Colonic mucosa (tissue), 4 donors: ENCODE measurements around the gene MYO9A. TPM values are rescaled to one million over a fixed set of nuclear protein-coding genes. Genes with fewer than 3 reads are reported as not detected.
"Not testable (repeated sequence)": the region's sequence is repeated elsewhere in the genome, so short reads cannot be mapped to it uniquely, and the experiment has no call there.

Experiments used
- DNase-seq: peaks from one replicate; pipeline ENCODE4 v3.0.0-alpha.2; 2020
- H3K27ac ChIP-seq: fragments of 200-600 bp; one replicate; pipeline ENCODE4 v1.8.0; 2021
- H3K27me3 ChIP-seq: fragments of 200-600 bp; one replicate; pipeline ENCODE4 v1.8.0; 2021
- H3K36me3 ChIP-seq: fragments of 200-600 bp; one replicate; pipeline ENCODE4 v1.8.0; 2021
- H3K4me1 ChIP-seq: fragments of 200-600 bp; one replicate; pipeline ENCODE4 v1.8.0; 2021; ENCODE audit warnings: mild to moderate bottlenecking
- H3K4me3 ChIP-seq: fragments of 200-600 bp; one replicate; pipeline ENCODE4 v1.8.0; 2021
- H3K9ac ChIP-seq, 2 donors: one replicate each; pipeline ENCODE4 v1.7.0; 2013; ENCODE audit warnings: control low read depth in 2 of 2, low read depth in 2 of 2, low read length in 2 of 2
- H3K9me3 ChIP-seq: fragments of 200-600 bp; one replicate; pipeline ENCODE4 v1.8.0; 2021
- intact Hi-C: fragments of 100-400 bp; cut with DNase I; formaldehyde crosslinking; loops from one replicate; pipeline ENCODE4 v1.14.1; 2022
- total RNA-seq, 2 donors: library from RNA; stranded (reverse); fragmentation: NEBNext Ultra II Directional in 1 of 2; extraction: Animal tissue kit (Norgen Biotek cat#: 25700) in 1 of 2; gene quantifications; one replicate each; pipeline ENCODE4 v1.2.1, GENCODE V29; 2021
- TF ChIP-seq, protein P1 (sequence below): fragments of 200-600 bp; IDR thresholded peaks from one replicate; pipeline ENCODE4 v1.8.0; 2022; ENCODE audit warnings: antibody characterized with exemption, mild to moderate bottlenecking
- donor health status: healthy.
- donor health status: DM: no; HTN: no; CAD: no.
- donor health status: DM: no; HTN: no; CAD: no.

MYO9A gene
- total RNA-seq, 2 donors from 2014 or later = 27.5 to 34.3 TPM

DNA sequence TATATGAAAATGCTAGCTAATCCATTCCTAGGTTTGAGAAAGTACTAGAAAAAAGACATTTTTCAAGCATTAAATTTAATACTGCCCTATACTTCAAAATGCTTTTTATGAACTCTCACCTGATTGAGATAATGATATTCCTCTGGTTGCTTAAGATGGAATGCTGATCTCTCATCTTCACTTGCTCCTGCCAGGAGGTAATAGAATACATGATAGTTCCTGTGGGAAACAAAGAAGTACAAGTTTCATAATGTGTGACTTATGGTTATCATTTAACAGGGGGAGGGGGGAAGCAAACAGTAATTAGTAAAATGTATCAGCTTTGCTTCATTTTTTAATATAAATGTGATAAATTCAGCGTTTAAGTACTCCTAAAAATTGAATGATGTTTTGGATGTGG is 97.2 kb downstream of the MYO9A start:
- no peaks in the 10 kb centered on the region for H3K27me3 ChIP-seq
- no peak overlapping the region for H3K4me3 ChIP-seq
- H3K27ac ChIP-seq = no peak overlapping the region
- no peak overlapping the region for H3K9ac ChIP-seq
- intact Hi-C loops = no loop called here
- no peak for DNase-seq
- H3K9me3 ChIP-seq = no peaks in the 10 kb centered on the region
- no peaks in the 10 kb centered on the region for H3K4me1 ChIP-seq
- H3K36me3 ChIP-seq = no peaks in the 10 kb centered on the region
- TF ChIP-seq, protein P1, sequence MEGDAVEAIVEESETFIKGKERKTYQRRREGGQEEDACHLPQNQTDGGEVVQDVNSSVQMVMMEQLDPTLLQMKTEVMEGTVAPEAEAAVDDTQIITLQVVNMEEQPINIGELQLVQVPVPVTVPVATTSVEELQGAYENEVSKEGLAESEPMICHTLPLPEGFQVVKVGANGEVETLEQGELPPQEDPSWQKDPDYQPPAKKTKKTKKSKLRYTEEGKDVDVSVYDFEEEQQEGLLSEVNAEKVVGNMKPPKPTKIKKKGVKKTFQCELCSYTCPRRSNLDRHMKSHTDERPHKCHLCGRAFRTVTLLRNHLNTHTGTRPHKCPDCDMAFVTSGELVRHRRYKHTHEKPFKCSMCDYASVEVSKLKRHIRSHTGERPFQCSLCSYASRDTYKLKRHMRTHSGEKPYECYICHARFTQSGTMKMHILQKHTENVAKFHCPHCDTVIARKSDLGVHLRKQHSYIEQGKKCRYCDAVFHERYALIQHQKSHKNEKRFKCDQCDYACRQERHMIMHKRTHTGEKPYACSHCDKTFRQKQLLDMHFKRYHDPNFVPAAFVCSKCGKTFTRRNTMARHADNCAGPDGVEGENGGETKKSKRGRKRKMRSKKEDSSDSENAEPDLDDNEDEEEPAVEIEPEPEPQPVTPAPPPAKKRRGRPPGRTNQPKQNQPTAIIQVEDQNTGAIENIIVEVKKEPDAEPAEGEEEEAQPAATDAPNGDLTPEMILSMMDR = no peak

DNA sequence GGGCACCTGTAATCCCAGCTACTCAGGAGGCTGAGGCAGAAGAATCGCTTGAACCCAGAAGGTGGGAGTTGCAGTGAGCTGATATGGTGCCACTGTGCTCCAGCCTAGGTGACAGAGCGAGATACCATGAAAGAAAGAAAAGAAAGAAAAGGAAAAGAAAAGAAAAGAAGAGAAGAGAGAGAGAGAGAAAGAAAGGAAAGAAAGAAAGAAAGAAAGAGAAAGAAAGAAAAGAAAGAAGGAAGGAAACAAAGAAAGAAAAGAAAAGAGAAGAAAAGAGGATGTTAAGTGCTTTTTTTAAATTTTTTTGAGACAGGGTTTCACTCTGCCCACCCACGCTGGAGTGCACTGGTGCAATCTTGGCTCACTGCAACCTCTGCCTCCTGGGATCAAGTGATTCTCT is 103.4 kb downstream of the MYO9A start:
- H3K27me3 ChIP-seq, H3K27ac ChIP-seq, H3K9me3 ChIP-seq, intact Hi-C loops, DNase-seq, H3K4me1 ChIP-seq, H3K9ac ChIP-seq, H3K36me3 ChIP-seq, H3K4me3 ChIP-seq: not testable (repeated sequence)

DNA sequence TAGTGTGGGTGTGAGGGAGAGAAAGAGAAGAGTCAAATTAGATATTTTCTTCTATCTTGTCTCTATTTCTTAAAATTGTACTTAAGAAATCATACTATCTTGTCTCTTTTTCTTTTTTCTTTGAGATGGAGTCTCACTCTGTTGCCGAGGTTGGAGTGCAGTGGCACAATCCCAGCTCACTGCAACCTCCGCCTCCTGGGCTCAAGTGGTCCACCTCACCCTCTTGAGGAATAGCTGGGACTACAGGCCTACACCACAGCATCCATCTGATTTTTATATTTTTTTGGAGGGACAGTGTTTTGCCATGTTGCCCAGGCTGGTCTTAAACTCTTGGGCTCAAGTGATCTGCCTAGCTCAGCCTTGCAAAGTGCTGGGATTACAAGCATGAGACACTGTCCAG is 104.2 kb downstream of the MYO9A start:
- no peak for DNase-seq
- no peaks in the 10 kb centered on the region for H3K27me3 ChIP-seq

DNA sequence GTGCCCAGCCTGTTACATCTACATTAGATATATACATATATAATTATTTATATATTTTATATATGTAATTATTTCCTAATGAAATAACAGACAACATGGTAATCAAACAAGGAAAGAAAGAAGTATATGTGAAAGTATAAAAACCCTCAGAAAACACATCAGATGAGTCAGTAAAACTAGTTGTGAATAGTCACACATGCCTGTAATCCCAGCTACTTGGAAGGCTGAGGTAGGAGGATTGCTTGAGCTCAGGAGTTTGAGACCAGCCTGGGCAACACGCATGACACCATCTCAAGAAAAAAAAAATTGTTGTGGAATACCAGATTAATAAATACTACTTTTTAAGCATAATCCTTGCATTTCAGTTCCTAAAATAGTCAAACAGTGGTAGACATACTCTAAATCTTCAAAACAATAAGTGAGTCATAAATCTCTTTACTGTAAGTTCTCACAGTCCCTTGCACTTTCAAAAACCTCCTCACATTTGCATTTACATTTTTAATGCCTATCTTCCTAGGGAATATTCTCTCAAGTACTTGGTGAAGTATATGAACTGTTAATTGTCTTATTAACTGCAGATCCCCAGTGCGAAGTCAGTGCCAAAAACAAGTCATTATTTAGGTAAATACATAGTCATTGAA is 106.5 kb downstream of the MYO9A start:
- TF ChIP-seq, protein P1 = no peak
- Histone ChIP-seq H3K27ac (no peak overlapping the region), H3K9me3 (no peaks in the 10 kb centered on the region), H3K36me3 (no peaks in the 10 kb centered on the region), H3K9ac (no peak overlapping the region), H3K4me1 (no peaks in the 10 kb centered on the region), H3K27me3 (no peaks in the 10 kb centered on the region), H3K4me3 (no peak overlapping the region)
- no peak for DNase-seq
- intact Hi-C loops = no loop called here

More for the DNA sequence above, 104.2 kb downstream of the MYO9A start:
- TF ChIP-seq, protein P1 = no peak
- no peaks in the 10 kb centered on the region for H3K36me3 ChIP-seq
- no peak overlapping the region for H3K4me3 ChIP-seq
- no peaks in the 10 kb centered on the region for H3K9me3 ChIP-seq
- H3K9ac ChIP-seq = no peak overlapping the region
- H3K4me1 ChIP-seq = no peaks in the 10 kb centered on the region
- no peak overlapping the region for H3K27ac ChIP-seq
- intact Hi-C loops = no loop called here

DNA sequence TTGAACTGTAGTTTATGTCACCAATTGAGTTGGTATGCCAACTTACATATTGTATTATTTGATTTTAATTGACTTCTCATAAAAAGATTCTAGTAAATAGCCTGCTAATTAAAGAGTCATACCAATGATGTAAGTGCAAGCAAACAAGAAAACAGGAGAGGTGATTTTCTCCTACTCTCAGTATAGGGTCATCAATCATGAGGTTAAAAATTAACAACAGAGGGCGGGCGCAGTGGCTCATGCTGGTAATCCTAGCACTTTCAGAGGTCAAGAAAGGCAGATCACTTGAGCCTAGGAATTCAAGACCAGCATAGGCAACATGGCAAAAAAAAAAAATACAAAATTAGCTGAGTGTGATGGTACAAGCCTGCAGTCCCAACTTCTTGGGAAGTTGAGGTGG is 108.7 kb downstream of the MYO9A start:
- no peak overlapping the region for H3K4me3 ChIP-seq
- DNase-seq = peak; percentile 40
- no peak overlapping the region for H3K27ac ChIP-seq
- no peaks in the 10 kb centered on the region for H3K36me3 ChIP-seq
- no peak overlapping the region for H3K9ac ChIP-seq
- H3K4me1 ChIP-seq = no peaks in the 10 kb centered on the region
- TF ChIP-seq, protein P1 = no peak
- no peaks in the 10 kb centered on the region for H3K27me3 ChIP-seq
- intact Hi-C loops = no loop called here
- H3K9me3 ChIP-seq = no peaks in the 10 kb centered on the region

DNA sequence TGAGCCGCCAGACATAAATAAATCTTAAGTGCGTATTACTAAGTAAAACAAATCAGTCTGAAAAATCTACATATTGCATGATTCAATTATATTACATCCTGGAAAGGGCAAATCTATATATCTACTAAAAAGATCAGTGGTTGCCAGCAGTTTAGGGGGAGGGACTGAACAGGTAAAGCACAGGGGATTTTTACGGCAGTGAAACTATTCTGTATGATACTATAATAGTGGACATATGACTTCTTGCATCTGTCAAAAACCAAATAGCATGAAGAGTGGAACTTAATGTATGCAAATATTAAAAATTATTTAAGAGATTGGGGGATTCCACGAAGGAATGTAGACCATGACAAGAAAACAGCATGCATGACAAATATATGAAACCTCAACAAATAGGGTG is 111.6 kb downstream of the MYO9A start:
- no peak overlapping the region for H3K4me3 ChIP-seq
- H3K9ac ChIP-seq = no peak overlapping the region
- H3K36me3 ChIP-seq = no peaks in the 10 kb centered on the region
- H3K4me1 ChIP-seq = no peaks in the 10 kb centered on the region
- TF ChIP-seq, protein P1 = no peak
- DNase-seq = no peak
- intact Hi-C loops = no loop called here
- H3K27me3 ChIP-seq = no peaks in the 10 kb centered on the region
- no peak overlapping the region for H3K27ac ChIP-seq
- H3K9me3 ChIP-seq = no peaks in the 10 kb centered on the region
